ENCODE results near the gene TMEM239.

TMEM239 gene

GRCh38 chr20:2865101-2865500, 48.9 kb downstream of the TMEM239 start:
- TF ChIP-seq TAF1 (IDR thresholded peaks at IDR 0.05; ENCODE audit: borderline replicate concordance, insufficient read depth, low read length) (no peak), REST (IDR thresholded peaks at IDR 0.05; ENCODE audit: insufficient read depth in 1 of 2, low read depth in 2 of 2, low read length in 2 of 2) (no peak), SIN3A (IDR thresholded peaks at IDR 0.05; ENCODE audit: borderline replicate concordance, insufficient read depth, low read length) (no peak), POLR2AphosphoS5 (IDR thresholded peaks at IDR 0.05; ENCODE audit: low read depth, low read length) (no peak), FOXP2 (optimal IDR thresholded peaks at IDR 0.05; ENCODE audit: borderline replicate concordance, extremely low read depth, extremely low read length, insufficient read depth) (no peak)

GRCh38 chr20:2865630-2866029, 49.5 kb downstream of the TMEM239 start:
- no peak for TF ChIP-seq FOXP2 (optimal IDR thresholded peaks at IDR 0.05; ENCODE audit: borderline replicate concordance, extremely low read depth, extremely low read length, insufficient read depth)
- no peak for TF ChIP-seq REST (IDR thresholded peaks at IDR 0.05; ENCODE audit: insufficient read depth in 1 of 2, low read depth in 2 of 2, low read length in 2 of 2)
- TF ChIP-seq TAF1 (IDR thresholded peaks at IDR 0.05; ENCODE audit: borderline replicate concordance, insufficient read depth, low read length) = no peak
- TF ChIP-seq POLR2AphosphoS5 (IDR thresholded peaks at IDR 0.05; ENCODE audit: low read depth, low read length) = no peak
- no peak for TF ChIP-seq SIN3A (IDR thresholded peaks at IDR 0.05; ENCODE audit: borderline replicate concordance, insufficient read depth, low read length)

GRCh38 chr20:2866236-2866635, 50.1 kb downstream of the TMEM239 start:
- no peak for TF ChIP-seq POLR2AphosphoS5 (IDR thresholded peaks at IDR 0.05; ENCODE audit: low read depth, low read length)
- TF ChIP-seq REST (IDR thresholded peaks at IDR 0.05; ENCODE audit: insufficient read depth in 1 of 2, low read depth in 2 of 2, low read length in 2 of 2) = no peak
- no peak for TF ChIP-seq SIN3A (IDR thresholded peaks at IDR 0.05; ENCODE audit: borderline replicate concordance, insufficient read depth, low read length)
- no peak for TF ChIP-seq TAF1 (IDR thresholded peaks at IDR 0.05; ENCODE audit: borderline replicate concordance, insufficient read depth, low read length)
- no peak for TF ChIP-seq FOXP2 (optimal IDR thresholded peaks at IDR 0.05; ENCODE audit: borderline replicate concordance, extremely low read depth, extremely low read length, insufficient read depth)

GRCh38 chr20:2867081-2867864, 51.1 kb downstream of the TMEM239 start:
- no peak for TF ChIP-seq SIN3A (IDR thresholded peaks at IDR 0.05; ENCODE audit: borderline replicate concordance, insufficient read depth, low read length)
- TF ChIP-seq POLR2AphosphoS5 (IDR thresholded peaks at IDR 0.05; ENCODE audit: low read depth, low read length) = no peak
- no peak for TF ChIP-seq TAF1 (IDR thresholded peaks at IDR 0.05; ENCODE audit: borderline replicate concordance, insufficient read depth, low read length)
- TF ChIP-seq FOXP2 (optimal IDR thresholded peaks at IDR 0.05; ENCODE audit: borderline replicate concordance, extremely low read depth, extremely low read length, insufficient read depth) = no peak
- no peak for TF ChIP-seq REST (IDR thresholded peaks at IDR 0.05; ENCODE audit: insufficient read depth in 1 of 2, low read depth in 2 of 2, low read length in 2 of 2)

Measured in PFSK-1 (cell line).